Rectal smooth muscle tissue (tissue), 1 donor: ENCODE measurements around the gene ZNF70.

ENCODE experiments used
- H3K27ac ChIP-seq: one replicate; pipeline ENCODE4 v1.7.0; 2013; ENCODE audit warnings: low read depth, low read length, inconsistent platforms
- H3K27me3 ChIP-seq: one replicate; pipeline ENCODE4 v1.7.0; 2013; ENCODE audit warnings: low read length; ENCODE audit not compliant: control insufficient read depth, insufficient read depth
- H3K36me3 ChIP-seq: one replicate; pipeline ENCODE4 v1.7.0; 2013; ENCODE audit warnings: low read length; ENCODE audit not compliant: control insufficient read depth, insufficient read depth
- H3K4me1 ChIP-seq: one replicate; pipeline ENCODE4 v1.7.0; 2013; ENCODE audit warnings: low read length; ENCODE audit not compliant: control insufficient read depth, insufficient read depth
- H3K4me3 ChIP-seq: one replicate; pipeline ENCODE4 v1.7.0; 2013; ENCODE audit warnings: low read length
- H3K9ac ChIP-seq: one replicate; pipeline ENCODE4 v1.7.0; 2013; ENCODE audit warnings: low read length

Gene ZNF70

GRCh38 chr22:23689414-23689813 is 61.5 kb downstream of the ZNF70 start:
- H3K9ac ChIP-seq, result no peak overlapping the region
- peaks cover 4% of the 10 kb centered on the region for H3K36me3 ChIP-seq
- no peak overlapping the region for H3K4me3 ChIP-seq
- H3K27ac ChIP-seq, result no peak overlapping the region
- H3K27me3 ChIP-seq, result no peaks in the 10 kb centered on the region
- no peaks in the 10 kb centered on the region for H3K4me1 ChIP-seq
